Measurements from ENCODE around the gene C4orf33.
A peak's percentile ranks its signal among the peaks of the same experiment; 100 is the strongest.
"Not testable (repeated sequence)": the region's sequence is repeated elsewhere in the genome, so short reads cannot be mapped to it uniquely, and the experiment has no call there.

The C4orf33 gene, protein sequence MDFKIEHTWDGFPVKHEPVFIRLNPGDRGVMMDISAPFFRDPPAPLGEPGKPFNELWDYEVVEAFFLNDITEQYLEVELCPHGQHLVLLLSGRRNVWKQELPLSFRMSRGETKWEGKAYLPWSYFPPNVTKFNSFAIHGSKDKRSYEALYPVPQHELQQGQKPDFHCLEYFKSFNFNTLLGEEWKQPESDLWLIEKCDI

DNA sequence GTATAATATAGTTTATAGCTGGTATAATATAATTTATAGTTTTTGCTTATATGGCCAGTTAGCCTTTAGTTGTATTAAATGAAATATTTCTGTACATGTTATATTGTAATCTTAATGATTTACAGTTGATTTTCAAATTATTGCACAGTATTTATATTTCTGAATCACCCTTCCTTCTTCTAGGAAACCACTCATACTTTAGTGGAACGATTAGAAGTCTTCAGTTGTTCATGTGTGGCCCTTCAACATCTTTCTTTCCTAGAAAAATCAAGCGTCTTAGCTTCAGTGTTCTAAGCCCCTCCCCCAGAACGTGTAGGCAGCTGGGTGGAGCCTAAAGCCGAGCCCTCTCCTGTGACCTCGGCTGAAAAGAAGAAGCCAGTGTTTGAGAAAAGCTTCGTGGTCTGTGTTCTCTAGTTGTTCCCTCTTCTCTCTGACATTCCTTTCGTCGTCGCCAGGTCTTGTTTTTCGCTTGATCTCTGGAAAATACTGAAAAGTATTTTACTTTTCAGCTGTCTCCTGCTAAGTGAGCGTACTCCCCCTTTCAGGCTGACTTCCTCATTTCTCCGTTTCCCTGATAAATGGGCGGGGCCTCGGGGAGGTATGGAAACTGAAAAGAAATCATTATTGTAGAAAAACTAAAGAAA is at the start of gene C4orf33:
TSS of gene C4orf33 (plus strand) at position 342 of the 644 bp plus-strand sequence. CDS start 6,459 bp downstream, outside the sequence.
- DNase-seq (ENCODE audit: low read depth, low spot score): peak; percentile 78

DNA sequence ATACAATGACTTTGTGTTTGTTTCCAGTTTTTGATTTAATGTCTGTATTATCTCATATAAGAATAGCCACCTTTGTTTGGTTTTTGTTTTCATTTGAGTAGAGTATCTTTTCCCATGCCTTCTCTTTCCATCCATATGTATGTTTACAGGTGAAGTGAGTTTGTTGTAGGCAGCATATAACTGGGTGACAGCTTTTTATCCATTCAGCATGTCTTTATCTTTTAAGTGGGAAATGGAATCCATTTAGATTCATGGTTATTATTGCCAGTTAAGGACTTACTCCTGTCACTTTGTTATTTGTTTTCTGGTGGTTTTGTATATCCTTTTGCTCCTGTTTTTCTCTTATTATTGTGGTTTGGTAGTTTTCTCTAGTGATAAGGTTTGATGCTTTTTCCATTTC is 36.9 kb upstream of the C4orf33 start:
- no peak for DNase-seq (ENCODE audit: low read depth, low spot score)

DNA sequence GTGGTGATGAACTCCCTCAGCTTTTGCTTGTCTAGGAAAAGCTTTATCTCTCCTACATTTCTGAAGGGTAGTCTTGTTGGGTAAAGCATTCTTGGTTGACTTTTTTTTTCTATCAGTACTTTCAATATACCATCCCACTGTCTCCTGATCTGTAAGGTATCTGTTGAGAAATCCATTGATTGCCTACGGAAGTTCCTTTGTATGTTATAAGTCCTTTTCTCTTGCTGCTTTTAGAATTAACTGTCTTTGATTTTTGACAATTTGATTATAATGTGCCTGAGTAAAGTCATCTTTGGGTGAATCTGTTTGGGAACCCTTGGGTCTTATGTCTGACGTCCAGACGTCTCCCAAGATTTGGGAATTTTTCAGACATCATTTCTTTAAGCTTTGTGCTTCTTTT is 33.4 kb upstream of the C4orf33 start:
- DNase-seq (ENCODE audit: low read depth, low spot score): no peak

DNA sequence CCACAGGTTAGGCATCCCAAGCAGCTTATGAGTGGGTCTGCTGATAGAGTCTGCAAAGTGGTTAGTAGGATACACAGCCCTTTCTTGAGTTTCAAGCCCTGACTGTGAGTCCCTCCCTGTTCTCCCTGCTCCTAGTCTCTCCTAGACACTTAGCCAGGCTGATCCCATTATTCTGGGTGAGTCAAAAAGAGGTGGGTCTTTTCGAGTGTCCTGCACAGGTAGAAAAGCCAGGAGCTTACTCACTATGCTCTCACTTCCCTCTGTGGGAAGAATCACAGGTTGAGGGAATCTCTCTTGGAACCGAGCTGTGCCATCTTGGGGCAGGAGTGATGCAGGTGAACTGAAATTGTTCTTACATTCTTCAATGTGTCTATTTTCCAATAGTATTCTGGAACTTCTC is 32.3 kb upstream of the C4orf33 start:
- no peak for DNase-seq (ENCODE audit: low read depth, low spot score)

DNA sequence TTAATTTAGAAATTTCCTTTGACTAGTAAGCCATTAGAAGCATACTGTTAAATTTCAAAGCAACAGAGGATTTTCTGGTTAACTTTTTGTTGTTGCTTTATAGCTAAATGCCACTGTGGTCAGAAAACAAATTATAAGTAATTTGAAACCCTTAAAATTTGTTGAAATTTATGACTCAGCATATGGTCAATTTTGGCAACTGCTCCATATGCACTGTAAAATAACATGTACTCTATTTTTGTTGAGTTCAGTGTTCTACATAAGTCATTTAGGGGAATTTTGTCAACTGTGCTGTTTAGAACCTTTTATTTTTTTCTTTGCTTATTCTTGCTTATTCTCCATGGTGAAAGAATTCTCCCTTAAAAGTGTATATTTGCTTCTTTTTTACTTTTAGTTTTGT is 31.2 kb upstream of the C4orf33 start:
- DNase-seq (ENCODE audit: low read depth, low spot score): peak; percentile 33

DNA sequence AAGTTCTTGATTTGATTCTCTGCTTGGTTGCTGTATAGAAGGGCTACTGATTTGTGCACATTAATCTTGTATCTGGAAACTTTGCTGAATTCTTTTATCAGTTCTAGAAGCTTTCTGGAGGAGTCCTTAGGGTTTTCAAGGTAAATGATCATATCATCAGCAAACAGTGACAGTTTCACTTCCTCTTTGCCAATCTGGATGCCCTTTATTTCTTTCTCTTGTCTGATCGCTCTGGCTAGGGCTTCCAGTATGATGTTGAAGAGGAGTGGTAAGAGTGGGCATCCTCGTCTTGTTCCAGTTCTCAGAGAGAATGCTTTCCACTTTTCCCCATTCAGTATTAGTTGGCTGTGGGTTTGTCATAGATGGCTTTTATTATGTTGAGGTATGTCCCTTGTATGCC is 26.4 kb upstream of the C4orf33 start:
- DNase-seq (ENCODE audit: low read depth, low spot score): not testable (repeated sequence)

DNA sequence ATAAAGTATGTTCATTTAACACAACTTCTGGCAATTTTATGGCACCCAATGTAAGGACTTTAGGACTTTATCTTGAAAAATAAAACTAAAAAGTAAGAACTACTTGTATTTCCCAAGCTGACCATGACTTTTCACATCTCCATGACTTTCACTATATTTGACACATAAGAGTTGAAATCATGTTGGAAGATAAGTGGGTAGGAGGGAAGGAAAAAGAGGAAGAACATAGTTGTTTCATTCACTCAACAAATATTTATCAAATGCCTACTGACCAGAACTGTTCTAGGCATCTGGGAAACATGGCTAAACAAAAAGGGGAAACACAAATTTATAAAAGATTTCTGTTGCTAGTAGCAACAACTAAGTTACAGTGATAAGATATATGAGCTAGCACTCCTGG is 18.6 kb upstream of the C4orf33 start:
- DNase-seq (ENCODE audit: low read depth, low spot score): no peak

DNA sequence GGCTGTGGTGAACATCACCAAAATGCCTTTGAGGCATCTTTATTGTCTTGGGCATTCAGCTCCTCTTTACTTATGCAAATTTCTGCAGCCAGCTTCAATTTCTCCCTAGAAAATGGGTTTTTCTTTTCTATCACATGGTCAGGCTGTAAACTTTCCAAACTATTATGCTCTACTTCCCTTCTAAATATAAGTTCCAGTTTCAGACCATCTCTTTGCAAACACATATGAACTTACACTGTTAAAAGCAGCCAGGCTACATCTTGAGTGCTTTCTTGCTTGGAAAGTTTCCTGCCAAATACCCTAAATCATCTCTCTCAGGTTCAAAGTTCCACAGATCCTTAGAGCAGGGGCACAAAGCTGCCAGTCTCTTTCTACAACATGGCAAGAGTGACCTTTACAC is 15.8 kb upstream of the C4orf33 start:
- no peak for DNase-seq (ENCODE audit: low read depth, low spot score)

DNA sequence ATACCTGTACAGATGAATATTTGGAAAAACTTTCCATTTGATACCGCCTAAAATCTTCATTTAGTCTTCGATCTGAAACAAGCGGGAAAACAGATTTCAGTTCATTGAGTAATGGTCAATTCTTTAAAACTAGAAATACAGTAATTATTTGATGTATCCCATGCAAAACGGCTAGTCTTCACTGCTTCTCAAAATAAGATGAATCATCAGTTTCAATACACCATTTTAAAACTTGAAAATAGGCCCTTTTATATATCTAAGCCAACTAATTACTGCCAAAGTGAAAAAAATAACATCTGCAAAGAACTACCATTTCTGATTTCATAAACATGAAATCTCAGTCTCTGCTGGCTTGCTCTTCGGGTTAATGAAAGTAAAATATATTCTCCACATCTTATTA is 13.7 kb upstream of the C4orf33 start:
- no peak for DNase-seq (ENCODE audit: low read depth, low spot score)

DNA sequence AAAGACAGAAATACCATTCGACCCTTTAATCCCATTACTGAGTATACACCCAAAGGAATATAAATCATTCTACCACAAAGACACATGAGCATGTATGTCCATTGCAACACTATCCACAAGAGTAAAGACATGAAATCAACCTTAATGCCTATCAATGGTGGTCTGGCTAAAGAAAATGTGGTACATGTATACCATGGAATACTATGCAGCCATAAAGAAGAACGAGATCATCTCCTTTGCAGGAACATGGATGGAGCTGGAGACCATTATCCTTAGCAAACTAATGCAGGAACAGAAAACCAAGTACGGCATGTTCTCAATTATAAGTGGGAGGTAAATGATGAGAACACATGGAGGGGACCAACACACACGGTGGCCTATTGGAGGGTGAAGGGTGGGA is 10.5 kb upstream of the C4orf33 start:
- DNase-seq (ENCODE audit: low read depth, low spot score): no peak

DNA sequence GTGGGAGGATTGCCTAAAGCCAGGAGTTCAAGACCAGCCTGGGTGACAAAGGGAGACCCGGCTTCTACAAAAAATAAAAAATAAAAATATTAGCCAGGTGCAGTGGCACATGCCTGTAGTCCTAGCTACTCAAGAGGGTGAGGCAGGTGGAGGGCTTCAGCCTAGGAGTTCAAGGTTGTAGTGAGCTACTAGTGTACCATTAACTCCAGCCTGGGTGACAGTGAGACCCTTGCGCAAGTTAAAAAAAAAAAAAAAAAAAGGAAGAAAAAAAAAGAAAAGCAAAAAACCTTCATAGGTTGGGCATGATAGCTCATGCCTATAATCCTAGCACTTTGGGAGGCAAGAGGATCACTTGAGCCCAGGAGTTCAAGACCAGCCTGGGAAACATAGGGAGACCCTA is 8.4 kb upstream of the C4orf33 start:
- no peak for DNase-seq (ENCODE audit: low read depth, low spot score)

DNA sequence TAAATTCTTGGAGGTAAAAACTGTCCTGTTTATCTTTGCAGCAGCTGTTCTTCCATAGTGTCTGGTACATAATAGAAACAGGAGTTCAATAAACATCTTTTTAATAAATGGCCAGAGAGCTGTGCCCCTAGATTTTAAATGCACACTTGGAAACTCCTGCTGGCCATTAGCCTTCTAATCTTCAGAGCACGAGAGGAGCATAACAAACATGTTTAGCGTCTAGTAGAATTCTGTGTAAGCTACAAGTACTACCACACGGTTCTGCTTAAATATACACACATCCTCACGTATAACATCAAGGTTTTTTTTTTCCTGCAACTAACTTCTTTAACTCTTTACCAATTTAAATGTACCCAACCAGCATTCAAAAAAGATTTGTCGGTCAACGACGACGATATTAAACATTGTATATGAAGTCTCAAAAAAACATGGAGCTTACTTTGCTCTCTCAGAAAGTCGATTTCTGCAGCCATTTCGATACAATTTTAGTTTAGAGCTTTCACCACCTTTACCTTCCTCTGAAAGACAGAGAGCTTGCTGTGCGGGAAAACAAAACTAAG is 3.2 kb upstream of the C4orf33 start:
- DNase-seq (ENCODE audit: low read depth, low spot score): peak; percentile 38

DNA sequence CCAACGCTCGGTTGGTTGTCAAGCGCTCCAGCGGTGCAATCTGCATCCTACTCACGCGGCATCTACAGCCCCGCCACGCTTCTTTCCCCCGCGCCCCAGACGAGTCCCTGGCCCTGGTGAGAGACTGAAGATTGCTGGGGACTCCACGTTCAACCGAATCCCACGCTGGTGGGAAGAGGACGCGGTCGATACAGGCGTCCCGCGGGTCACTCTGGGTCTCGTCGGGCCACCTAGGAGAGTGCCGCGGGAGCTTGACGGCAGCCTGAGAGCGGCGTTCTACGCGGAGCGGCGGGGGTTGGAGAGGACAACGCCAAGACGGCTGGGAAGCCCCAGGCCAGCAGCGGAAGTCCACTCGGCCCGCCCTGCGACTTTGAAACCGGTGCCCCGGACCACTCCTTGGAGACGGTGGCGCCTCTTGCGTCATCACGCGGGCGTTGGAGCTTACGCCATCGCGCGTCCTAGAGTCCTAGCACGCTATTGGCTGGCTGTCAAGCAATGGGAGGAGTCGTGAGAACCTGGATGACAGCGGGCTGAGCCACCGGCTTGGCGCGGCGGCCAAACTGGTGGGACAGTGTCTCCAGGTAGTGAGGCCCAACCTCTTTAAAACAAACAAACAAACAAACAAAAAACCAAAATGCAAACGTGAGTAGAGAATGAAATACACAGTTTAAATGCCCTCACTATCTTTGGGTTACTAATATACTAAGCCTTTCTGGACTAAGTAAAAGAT is 2.6 kb upstream of the C4orf33 start, which contains the start of gene SCLT1:
TSS of gene SCLT1 (minus strand) at position 349 of the 730 bp plus-strand sequence. CDS start 436 bp downstream, outside the sequence.
- peak; percentile 100 for DNase-seq (ENCODE audit: low read depth, low spot score)

DNA sequence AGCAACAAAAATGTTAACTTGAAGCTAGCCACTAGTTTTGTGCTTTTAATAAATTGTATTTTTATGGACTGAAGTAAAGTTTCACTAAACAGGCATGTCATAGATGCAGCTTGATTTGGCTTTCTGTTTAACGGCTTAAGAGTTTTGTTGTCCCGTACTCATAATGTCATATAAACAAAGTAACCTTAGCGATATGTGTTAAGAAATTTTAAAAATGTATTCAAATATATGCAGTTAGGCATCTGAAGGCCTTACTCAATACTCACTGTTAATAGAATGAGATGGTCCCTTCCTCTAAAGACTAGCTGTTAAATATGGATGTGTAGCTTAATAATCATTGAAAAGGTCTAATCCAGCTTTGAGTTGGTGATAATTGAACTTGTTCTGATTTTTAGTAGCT is 1.6 kb upstream of the C4orf33 start:
- DNase-seq (ENCODE audit: low read depth, low spot score): no peak

DNA sequence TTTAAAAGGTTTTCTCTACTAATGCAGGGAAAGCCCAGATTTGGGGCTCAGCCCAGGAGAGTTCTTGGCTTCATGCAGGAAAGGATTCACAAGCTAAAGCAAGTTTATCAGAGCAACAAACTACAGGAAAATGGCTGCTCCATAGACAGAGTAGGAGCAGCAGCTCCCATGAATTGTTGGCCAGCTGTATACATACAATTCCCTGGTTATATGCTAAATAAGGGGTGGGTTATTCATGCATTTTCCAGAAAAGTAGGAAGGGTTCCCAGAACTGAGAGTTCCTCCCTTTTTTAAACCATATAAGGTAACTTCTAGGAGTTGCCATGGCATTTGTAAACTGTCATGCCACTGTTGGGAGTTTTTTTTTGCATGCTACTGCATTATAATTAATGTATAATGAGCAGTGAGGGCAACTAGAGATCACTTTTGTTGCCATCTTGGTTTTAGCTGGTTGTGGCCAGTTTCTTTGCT is 2.6 kb downstream of the C4orf33 start:
- no peak for DNase-seq (ENCODE audit: low read depth, low spot score)

DNA sequence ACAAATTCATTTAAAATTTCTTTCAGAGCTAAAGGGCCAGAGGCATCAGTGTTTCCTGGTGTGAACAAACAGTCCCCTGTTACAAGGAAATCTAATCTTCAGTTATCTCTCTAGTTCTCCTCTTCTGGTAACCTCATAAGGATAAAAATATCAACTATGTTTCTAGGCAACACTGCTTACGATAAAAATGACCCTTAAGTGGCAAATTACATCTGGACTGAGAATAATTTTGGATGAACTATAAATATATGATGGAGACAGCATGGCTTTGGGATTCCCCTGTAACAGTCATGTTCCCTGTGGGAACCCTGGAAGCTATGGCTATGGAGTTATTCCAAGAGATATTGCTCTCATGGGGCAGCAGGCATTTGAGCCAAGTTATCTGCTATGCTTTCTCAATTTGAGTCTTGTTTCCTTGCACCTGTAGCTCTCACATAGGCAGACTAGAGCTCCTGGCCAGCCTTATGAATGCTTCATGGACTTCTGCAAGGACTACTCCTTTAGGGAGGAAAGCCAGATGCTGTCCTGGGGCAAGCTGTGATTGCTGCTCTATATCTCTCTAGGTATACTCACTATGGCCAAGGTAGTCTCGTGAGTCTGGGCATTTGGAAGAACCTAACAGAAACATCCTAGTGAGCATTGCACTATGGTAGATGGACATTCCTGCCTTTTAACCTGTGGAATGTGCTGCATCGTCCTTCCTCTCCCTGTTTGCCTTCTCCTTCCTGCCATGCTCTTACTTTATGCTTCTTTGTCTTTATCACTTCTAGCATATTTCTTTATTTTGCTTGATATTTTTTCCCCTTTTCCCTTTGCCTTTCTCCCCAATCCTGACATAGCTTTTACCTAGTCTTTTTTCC is 14.2 kb downstream of the C4orf33 start:
- no peak for DNase-seq (ENCODE audit: low read depth, low spot score)

DNA sequence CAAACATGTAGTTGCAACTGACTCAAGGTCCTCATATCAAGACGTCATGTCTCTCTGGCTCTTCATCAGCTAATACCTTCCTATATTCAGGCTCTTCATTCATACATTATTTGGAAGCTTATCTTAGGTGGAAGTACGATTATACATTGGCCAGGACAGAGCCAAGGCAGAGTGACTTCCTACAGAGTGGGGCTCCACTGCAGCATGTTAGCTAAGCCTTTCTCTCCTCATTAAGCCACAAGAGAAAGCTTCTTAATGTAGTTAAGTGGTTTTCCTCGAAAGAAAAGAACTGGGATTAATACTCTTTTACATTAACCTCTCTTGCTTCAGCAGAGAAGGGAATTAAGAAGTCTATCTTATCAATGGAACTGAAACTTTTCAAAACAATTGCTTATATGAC is 15.0 kb downstream of the C4orf33 start:
- DNase-seq (ENCODE audit: low read depth, low spot score): no peak

DNA sequence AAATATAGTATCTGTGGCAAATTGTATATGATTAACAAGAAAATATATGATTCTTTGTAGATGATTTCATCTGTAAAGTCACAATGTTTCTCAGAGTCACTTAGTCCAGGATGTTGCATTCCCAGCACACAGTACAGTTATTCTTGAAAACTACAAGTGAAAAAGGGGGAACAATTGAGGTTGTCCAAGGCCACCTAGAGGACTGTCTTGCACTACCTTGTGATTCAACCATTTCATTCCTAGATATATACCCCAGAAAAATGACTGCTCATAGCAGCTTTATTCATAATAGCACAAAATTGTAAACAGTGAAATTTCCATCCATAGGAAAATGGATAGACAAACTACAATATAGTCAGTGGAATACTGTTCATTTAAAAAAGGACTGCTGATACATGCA is 16.0 kb downstream of the C4orf33 start:
- no peak for DNase-seq (ENCODE audit: low read depth, low spot score)

DNA sequence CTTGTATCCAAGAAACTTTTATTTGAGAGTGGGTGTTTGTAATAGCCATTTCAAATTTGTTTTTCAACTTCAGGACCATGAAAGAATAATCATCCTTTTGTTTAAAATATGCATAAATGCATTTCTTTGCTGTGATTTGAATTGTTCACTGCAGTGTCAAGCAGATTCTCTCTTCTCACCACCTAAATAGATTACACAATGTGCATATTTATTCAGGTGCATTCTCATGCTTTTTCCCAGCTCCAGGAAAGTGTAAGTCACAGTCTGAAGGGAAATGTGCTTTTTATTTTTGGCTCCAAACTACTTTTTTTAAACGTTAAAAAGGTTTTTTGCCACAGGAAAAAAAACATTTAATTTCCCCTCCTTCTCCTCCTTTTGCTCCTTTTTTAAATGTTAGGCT is 17.5 kb downstream of the C4orf33 start:
- no peak for DNase-seq (ENCODE audit: low read depth, low spot score)

DNA sequence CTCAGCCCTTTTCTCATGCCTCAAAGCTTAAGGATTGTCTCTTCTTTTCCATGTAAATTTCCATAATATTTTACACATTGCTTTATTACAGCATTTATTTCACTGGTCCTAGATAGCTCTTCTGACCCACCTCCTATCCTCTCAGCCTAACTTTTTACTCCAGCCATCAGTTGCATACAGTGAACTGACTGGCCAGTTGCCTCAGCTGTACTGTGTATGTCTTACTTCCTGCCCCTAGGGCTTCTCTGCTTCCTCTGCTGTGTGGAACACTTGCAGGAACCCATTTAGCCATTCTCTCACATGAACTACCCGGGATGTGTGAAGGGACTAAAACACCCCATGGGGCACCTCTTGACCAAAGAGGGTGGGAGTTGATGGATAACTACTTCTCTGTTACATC is 18.0 kb downstream of the C4orf33 start:
- DNase-seq (ENCODE audit: low read depth, low spot score): no peak

DNA sequence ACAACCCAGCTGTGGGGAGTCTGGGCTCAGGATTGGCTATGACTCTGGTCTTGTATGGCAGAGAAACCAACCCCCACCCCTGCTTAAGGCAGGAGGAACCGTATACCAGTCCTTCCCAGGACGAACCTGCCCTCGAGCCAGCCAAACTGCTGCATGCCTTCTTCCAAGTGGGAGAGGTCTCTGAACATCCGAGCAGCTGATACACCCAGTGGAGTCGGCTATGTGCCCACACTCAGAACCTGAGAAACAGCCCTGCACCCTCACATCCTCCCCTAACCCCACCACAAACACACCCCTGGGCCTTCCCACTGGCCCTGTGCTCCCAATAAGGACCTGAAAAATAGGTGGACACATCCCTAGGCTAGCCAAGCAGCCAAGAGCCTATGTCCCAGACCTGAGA is 21.8 kb downstream of the C4orf33 start:
- DNase-seq (ENCODE audit: low read depth, low spot score): no peak

Measured in astrocyte of the hippocampus (primary cell).